Activated CD4-positive, alpha-beta T cell treated with anti-CD3 and anti-CD28 coated beads for 48 hours (primary cell): ENCODE measurements around the gene HIF3A.
"Not testable (repeated sequence)": the region's sequence is repeated elsewhere in the genome, so short reads cannot be mapped to it uniquely, and the experiment has no call there.

ENCODE experiments used
- DNase-seq: peaks from one replicate; pipeline ENCODE4 v3.0.0-alpha.2; 2020

The HIF3A gene

DNA sequence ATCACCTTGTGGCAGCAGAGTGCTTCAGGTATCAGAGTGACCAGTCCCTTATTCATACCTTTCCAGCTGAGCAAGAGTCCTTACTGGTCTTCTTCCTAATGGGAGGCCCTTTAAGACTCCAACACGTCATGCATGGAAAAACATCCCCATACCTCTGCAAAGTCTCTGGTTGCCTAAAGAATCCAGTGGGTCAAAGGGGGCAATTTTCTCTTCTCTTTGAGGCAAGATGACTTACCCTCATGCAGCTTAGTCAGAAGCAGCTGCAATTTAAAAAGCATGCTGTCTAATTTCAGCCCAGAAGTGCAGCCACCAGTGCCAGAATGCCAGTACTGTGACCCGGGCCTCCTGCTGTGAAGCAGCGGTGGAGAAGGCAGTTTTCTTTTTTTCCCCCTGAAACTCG is 68.7 kb downstream of the HIF3A start:
- no peak for DNase-seq

DNA sequence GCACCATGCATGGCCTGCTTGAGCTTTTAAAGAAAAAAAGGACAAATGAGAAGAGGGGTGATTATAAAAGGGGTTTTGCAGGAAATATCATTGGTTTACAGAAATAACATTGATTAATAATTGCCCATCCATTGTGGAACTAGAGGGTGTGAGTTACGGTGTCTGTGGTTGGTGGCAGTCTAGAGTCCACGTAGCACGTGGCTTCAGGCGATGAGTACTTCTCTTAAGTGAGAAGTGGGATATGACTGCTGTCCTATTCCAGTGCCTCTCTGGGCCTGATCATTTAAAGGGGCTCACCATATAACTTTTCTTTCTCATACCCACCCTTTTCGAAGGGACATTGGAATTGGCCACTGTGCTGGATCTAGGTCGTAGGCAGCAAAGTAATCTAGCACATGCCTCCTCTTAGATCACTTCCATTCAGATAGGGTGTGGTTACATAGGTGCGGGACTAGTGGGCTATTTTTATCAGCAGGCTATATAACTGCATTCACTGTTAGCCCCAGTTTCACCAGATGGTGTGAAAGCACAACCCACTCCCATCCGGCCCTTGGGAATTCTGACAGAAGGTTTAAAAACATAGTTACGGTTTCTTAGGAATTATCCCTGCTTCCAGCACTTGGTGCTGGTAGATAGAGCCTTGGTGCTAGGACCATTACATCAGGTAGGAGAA is 69.9 kb downstream of the HIF3A start:
- peak; percentile 2 for DNase-seq

GRCh38 chr19:46367426-46367825 is 70.6 kb downstream of the HIF3A start:
- no peak for DNase-seq

DNA sequence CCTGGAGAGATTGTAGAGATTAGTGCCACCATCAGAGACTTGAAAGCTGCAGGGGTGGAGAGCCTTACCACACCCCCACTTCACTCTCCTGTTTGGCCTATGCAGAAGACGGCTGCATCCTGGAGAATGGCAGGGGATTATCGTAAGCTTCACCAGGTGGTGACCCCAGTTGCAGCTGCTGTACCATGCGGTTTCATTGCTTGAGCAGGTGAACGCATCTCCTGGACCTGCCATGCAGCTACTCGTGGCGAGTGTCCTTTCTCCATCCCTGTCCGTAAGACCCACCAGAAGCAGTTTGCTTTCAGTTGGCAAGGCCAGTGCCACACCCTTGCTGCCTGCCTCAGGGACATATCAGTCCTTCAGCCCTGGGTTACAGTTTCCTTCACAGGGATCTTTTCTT is 71.3 kb downstream of the HIF3A start:
- peak; percentile 0 for DNase-seq

DNA sequence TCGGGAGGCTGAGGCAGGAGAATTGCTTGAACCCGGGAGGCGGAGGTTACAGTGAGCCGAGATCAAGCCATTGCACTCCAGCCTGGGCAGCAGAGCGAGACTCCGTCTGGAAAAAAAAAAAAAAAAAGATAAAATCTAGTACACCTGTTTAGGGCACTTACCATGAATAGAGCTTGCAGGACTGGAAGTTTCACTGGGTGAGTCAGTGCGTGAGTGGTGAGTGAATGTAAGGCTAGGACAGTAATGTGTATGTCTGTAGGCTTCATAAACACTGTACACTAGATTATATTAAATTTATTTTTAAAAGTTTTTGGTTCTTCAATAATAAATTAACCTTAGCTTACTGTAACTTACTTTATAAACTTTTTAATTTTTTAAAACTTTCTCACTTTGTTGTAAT is 73.0 kb downstream of the HIF3A start:
- peak; percentile 44 for DNase-seq

DNA sequence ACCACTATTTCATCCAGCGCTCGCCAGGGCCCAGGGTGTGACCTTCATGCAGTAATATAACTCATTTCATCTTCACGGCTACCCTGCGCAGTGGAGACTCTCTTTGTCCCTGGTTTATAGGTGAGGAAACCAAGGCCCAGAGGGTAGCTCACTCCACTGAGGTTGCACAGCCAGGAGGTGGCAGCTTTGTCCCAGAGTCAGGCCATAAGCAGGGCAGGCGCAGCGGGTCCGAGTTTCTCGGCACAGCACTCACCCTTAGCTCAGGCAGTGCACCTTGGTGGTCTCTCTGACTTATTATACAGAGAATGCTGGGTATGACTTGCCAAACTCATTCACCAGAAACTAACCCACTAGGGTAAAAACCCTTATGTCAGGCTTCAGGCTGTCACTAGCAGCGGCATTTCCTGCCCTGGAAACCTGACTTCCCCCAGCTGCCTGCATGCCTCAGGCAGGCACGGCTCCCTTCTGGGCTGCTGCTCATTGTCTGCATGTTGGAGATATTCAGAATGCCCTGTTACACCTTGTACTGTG is 74.6 kb downstream of the HIF3A start:
- DNase-seq, result peak; percentile 9

GRCh38 chr19:46372901-46373490 is 76.2 kb downstream of the HIF3A start:
- peak; percentile 1 for DNase-seq

DNA sequence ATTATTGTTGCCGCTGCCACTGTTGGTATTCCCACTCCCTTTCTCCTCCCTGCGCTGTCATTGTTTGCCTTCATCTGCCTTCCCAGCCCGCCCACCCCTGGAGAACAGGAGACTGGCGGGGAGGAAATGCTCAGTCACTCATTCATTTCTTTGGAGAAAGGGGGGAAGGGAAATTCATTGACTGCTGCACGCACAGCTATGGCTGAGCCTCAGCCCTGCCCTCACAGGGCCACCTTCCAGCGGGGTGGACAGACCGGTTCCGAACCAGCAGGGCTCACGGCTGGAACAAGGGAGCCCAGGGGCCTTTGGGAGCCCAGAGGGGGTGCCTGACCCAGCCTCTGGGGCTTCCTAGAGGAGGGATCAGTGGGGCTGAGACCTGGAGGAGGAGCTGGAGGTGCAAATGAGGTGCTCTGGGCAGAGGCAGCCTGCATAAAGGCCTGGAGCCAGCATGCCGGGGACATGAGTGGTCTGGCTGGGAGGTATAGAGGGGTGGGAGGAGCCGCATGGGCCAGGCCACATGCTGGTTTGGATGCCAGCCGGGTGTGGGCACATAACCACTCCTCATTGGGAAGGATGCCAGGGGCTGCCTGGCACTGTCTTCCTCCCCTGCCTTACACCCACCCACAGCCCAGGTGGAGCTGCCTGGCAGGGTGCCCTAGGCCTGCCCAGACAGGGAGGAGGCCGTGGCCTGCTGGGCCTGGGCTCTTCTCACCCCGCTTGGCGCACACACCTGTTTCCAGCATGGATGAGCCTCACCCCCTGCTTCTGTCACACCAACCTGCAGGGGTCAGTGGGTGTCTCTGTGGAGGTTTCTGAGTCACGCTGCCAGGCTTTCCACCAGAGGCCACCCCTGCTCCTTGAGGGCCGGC is 76.9 kb downstream of the HIF3A start:
- DNase-seq, result peak; percentile 1

- peak; percentile 0 for DNase-seq
Observed at GRCh38 chr19:46374536-46375475, 78.0 kb downstream of the HIF3A start.

DNA sequence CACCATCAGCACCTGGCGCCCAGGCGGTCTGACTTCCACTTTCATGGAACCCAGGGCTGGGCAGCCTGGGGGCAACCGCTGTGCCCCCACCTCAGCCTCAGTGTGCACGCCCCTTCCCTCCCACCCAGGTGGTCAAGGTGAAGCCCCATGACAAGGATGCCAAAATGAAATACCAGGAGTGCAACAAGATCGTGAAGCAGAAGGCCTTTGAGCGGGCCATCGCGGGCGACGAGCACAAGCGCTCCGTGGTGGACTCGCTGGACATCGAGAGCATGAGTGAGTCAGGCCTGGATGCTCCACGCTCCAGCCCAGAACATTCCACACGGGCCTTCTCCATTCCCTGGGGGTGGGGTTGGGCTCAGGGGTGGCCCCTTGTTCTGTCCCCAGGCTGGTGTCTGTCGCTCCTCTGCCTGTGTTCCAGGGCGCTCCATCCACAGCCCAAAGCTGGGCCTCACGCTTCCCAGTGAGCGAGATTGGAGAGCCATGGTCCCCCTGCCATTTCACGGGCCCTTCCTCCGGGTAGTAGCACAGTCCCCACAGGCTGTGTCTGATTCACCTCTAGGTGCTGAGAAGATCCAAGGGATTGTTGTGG is 78.7 kb downstream of the HIF3A start:
- not testable (repeated sequence) for DNase-seq

- DNase-seq, result peak; percentile 1
Observed at GRCh38 chr19:46376241-46377153, 79.7 kb downstream of the HIF3A start.

- DNase-seq, result no peak
Observed at GRCh38 chr19:46378268-46378667, 81.4 kb downstream of the HIF3A start.

GRCh38 chr19:46380690-46381089 is 83.8 kb downstream of the HIF3A start:
- DNase-seq, result no peak

GRCh38 chr19:46381346-46381745 is 84.5 kb downstream of the HIF3A start:
- no peak for DNase-seq

- DNase-seq, result no peak
Observed at GRCh38 chr19:46381756-46382345, 85.0 kb downstream of the HIF3A start.

DNA sequence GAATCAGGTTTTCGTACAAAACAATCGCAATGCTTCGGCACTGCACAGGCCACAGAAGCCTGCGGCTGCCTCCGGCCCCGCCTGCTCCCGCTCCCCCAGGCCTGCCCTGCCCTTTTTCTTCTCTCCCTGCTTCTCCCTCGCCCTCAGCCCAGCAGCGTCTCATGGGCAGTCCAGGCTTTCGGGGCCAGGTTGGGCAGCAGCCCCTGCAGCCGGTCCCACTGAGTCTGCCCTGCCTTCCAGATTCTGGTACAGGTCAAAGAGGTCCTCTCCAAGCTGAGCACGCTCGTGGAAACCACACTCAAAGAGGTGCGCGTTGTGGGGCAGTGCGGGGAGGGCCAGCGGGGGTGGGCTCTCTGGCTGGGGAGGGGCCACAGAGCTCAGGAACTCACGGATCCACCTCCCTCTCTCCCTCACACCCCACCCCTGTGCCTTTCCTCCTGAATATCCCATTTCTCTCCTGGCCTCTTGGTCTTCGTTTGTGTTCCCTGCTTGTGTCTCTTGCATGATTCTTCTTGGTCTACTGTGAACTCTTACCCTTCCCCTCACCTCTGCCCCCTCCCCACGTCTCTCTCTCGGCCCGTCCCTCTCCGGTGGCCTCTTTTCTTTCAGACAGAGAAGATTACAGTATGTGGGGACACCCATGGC is 86.5 kb downstream of the HIF3A start:
- peak; percentile 1 for DNase-seq

GRCh38 chr19:46383846-46384245 is 87.0 kb downstream of the HIF3A start:
- DNase-seq, result no peak

DNA sequence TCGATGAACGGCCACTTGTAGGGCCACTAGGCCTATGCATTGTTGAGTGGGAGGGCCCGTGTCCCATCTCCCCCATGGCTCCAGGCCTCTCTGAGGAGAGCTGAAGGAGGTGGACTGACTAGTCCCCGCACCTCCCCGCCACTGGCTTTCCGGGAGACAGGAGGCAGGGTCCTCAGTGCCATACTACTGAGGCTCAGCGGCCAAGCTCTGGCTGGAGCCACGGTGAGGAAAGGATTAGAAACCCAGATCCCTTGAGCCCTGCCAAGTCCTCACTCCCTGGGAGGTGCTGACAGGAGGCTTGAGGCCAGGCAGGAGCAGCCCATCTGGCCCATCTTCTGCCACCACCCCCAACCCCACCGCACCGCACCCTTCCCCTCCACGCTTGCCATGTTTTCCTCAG is 87.6 kb downstream of the HIF3A start:
- DNase-seq, result peak; percentile 0

- DNase-seq, result no peak
Observed at GRCh38 chr19:46385636-46386035, 88.8 kb downstream of the HIF3A start.

DNA sequence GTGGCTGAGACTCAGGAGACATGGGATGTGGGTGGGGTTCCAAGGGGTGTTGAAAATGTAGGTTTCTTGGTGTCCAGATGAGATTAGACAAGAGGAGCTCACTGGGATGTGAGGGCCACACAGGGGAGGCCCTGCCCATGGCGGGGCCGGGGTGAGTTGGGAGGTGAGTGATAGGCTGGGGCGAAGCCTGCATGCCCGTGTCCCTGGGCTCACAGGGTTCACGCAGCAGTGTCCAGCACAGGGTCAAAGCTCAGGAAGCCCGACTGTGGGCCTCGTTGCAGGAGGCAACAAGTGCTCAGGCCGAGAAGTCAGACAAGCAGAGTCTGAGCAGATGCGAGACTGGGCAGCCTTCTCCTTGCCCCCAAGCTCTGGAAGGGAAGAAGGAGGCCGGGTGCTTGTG is 89.3 kb downstream of the HIF3A start:
- DNase-seq, result no peak
